GM03348 (cell line): ENCODE data around the gene ARHGAP26.

Experiments used
- DNase-seq: peaks from one replicate; pipeline ENCODE4 v3.0.0; 2012; ENCODE audit warnings: low spot score

ARHGAP26 gene

DNA sequence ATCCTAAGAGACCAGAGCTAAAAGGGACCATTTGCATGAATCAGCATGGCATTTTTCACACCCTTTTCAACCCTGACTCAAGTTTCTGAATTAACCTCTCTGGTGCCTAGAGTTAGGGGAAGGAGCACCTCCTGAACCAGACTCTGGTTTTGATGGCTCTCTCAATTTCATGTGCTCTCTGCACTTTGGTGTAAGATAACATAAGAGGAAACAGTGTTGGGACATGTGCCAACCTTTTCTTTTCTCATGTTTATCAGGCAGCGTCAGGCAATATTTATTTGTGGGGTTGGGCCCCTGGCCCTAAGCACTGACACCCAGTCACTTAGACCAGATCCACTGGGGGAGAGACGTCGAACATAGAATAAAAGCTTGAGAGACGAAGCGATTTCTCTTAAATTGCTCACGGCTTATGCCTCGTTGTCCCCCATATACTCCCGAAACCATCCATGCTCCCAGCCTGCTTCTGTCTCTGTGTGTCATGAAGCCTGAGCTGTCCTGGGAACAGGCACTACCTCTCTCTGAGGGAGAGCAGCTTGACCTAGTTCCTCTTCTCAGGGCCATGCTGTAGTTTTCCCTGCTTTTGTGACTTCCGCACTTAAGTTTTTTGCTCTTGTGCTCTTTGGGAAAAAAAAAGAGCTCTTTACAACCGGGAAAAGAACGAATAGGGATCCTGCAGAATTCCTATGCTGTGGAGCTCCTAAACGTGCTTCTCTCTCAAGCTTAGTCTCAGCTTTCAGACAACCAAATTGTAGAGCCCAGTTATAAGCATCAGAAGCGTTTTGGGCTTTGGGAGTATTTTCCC lies 437.6 kb downstream of the ARHGAP26 start:
- no peak for DNase-seq

GRCh38 chr5:143208365-143208641 lies 438.1 kb downstream of the ARHGAP26 start:
- DNase-seq, result no peak

GRCh38 chr5:143208781-143209510 lies 438.8 kb downstream of the ARHGAP26 start:
- DNase-seq, result peak; percentile 44

- no peak for DNase-seq
Observed at GRCh38 chr5:143209881-143210395, 439.8 kb downstream of the ARHGAP26 start.

- DNase-seq, result no peak
Observed at GRCh38 chr5:143210576-143210975, 440.4 kb downstream of the ARHGAP26 start.

DNA sequence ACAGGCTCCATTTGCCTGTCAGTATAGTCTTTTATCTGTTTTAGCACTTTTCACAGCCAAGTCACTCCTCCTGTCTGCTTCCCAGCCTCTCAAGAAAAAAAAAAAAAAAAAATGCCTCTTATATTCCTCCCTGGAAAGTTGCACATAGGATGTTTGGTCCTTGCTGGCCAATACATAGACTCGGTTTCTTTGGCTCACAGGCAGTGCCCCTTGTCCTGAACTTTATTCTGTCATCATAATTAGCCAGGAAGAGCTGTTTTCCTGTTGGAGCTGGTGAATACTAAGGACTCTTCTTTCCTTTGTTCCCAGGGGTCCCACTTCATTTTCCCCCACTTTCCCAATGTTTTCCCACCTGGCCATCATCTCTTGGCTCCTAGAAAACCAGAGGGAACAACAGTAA lies 442.1 kb downstream of the ARHGAP26 start:
- DNase-seq, result no peak

DNA sequence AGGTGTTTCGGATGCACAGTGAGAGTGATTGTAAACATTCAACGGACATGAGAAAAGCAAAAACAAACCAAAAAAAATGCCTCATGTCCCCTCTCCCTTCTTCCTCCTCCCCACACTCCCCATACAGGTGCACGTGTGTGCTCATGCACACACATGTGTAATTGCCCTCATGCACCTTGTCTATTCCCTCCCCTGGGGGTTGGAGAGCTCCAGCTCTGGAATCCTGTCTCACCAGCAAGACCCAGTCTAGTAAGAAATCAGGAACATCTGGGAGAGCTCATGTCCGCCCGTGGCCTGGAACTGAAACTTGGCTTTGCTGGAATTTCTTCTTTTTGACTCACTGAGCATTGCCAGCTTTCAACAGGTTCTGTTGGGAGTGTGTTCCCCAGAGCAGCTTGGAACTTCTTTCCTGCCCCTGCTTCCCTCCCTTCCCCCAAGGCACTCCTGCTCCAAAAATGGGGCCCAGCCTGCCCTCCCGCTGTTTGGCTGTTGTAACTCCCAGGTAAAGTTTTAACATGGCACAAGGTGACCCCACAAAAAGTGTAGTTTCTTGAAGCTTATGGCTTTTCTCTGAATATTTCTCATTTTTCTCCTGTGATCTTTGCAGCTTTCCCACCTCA lies 443.2 kb downstream of the ARHGAP26 start:
- peak; percentile 63 for DNase-seq

DNA sequence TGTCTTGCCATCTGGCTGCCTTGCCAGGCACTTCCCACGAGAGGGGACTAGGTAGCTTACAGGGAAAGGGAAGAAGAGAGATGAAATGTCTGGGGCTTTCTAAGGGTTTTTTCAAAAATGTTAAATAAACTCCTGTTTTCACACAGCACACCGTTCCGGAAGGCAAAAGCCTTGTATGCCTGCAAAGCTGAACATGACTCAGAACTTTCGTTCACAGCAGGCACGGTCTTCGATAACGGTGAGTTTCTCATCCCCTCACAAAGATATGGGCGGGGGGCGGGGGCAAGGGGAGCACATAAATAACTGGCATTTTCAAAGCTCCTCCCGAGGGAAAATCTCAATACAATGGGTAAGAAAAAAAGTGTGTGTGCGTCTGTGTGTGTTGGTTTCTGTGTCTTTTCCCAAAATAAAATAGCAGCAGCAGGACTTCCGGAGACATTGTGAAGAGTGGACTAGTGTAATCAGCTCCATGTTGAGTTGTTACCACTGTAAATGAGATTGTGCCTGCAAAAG lies 443.7 kb downstream of the ARHGAP26 start:
- no peak for DNase-seq

- no peak for DNase-seq
Observed at GRCh38 chr5:143214458-143214857, 444.3 kb downstream of the ARHGAP26 start.

DNA sequence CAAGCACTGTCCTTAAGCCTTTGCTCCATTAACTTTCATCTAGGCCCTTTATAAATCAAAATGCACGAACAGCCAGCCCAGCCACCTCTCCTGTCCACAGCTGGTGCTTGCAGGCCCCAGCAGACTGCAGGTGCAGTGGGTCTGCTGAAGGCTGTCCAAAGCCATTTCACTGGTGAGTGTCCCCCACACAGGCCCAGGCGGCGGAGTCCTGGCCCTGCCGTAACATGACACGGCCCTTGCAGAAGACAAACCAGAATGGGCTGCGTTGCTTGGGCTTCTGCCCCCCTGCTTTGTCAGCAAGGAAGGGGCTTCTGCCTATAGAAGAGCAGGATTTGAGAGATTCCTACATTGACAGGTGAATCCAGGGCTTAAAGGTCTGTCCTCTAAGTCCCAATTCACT lies 444.7 kb downstream of the ARHGAP26 start:
- no peak for DNase-seq

DNA sequence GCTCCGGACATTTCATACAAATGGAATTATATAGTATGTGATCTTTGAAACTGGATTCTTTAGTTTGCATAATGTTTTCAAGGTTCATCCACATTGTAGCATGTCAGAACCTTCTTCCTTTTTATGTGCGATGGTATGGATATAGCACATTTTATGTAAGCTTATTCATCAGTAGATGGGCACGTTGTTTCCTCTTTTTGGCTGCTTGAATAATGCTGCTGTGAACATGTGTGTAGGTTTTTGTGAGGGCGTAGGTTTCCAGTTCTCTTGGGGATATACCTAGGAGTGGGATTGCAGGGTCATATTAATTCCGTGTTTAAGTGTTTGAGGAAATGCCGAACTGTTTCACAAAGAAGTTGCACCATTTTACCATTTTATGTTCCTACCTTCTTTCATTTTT lies 445.5 kb downstream of the ARHGAP26 start:
- DNase-seq, result no peak

DNA sequence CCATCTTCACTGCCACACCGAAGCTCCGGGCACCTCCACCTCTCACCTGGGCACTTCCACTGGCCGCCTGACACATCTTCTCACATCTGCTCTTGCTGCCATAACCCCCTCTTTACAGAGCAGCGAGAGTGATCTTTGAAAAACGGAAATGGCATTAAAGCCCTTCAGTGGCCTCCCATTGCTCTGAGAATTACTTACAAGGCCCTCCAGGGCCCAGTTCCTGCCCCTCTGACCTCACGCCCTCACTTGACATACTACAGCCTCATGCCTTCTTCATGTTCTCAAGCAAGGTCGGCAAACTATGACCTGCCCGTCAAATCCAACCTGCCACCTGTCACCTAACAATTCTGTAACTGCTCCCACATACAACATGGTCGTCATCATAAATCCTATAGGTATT lies 446.0 kb downstream of the ARHGAP26 start:
- no peak for DNase-seq

DNA sequence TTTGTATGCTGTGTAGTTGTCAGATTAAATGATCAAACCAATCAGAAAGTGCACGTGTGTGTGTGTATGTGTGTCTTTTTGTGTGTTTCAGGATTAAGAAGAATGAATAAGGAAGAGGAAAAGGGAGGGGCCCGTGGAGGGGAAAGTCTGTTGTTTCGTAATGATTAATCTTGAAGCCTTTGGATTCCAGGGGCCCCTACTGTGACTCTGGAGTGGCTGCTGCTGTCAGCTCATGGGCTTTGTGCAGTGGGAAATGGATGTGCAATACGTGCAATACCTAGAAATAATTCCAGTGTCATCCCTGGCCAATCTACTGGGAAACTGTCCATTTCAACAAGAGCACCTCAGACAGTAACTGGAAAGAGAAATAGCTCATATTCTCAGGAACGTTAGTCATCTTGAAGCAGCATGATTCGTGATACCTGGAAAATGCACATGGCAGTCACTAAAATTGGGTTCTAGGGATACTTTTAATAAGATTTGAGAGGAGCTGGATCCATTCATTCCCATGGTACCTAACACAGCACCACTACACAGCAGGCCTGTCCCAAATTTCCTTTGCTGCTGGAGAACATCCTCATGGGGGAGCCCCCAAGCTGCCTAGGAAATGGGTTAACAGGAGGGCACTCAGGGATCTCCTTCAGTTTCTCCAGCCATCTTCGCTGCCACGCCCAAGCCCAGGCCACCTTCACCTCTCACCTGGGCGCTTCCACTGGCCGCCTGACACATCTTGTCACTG lies 447.1 kb downstream of the ARHGAP26 start:
- peak; percentile 28 for DNase-seq

DNA sequence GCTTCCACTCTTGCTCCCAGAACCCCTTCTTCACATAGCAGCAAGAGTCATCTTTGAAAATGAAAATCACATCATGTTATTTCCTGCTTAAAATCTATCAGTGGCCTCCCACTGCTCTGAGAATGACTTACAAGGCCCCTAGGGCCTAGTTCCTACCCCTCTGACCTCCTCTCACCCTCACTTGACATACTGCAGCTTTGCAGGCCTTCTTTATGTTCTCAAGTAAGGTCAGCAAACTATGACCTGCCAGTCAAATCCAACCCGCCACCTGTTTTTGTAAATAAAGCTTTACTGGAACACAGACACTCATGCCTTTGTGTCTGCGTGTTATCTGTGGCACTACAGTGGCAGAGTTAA lies 447.6 kb downstream of the ARHGAP26 start:
- no peak for DNase-seq

DNA sequence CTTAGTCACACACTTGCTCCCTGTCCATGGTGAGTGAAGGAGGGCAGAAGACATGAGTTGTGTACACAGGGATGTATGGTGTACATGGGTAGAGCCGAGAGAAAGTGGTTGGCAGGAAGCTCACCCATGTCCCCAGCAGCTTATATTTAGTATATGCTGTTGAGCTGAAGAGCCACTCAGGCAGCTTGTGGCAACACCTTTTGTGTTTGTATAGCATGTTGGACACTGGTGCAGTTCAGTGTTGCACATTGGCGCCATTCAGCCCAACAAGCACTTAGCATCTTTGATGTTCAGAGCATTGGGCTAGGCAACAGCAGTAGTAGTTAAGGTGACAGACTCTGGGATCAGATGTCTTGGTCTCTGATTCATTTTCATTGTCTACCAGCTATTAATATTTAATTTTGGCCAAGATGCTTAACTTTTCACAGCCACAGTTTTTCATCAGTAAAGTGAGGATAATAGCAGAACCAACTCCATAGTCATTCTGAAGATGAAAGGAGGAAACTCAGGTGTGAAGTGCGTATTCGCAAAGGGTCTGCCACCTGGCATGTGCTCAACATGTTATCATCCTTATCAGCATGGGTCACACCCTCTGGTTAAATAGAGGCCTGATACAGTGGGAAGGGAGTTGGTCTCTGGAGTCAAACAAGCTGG lies 448.5 kb downstream of the ARHGAP26 start:
- no peak for DNase-seq

- peak; percentile 10 for DNase-seq
Observed at GRCh38 chr5:143219696-143220095, 449.5 kb downstream of the ARHGAP26 start.

DNA sequence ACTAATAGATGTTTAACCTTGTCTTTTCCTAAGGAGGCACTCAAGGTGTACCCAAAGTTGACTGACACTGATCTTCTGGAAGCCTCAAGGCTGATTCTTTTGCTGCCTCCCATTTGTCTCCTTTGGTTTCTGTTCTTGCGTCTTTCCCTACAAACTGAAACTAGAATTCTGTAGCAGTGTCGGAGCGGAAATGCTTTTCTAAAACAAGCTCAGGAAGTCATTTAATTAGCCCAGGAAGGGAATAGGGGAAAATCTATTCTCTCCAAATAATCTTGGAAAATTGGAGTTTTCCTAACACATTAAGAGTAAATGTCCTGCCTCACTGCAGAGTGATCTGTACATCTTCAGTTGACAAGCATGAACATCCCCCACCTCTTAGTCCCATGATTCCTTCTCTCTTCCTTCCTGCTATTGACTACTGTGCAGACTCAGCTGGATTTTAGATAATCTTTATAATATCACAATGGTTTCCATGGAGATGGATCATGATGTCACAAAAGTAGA lies 450.6 kb downstream of the ARHGAP26 start:
- no peak for DNase-seq

DNA sequence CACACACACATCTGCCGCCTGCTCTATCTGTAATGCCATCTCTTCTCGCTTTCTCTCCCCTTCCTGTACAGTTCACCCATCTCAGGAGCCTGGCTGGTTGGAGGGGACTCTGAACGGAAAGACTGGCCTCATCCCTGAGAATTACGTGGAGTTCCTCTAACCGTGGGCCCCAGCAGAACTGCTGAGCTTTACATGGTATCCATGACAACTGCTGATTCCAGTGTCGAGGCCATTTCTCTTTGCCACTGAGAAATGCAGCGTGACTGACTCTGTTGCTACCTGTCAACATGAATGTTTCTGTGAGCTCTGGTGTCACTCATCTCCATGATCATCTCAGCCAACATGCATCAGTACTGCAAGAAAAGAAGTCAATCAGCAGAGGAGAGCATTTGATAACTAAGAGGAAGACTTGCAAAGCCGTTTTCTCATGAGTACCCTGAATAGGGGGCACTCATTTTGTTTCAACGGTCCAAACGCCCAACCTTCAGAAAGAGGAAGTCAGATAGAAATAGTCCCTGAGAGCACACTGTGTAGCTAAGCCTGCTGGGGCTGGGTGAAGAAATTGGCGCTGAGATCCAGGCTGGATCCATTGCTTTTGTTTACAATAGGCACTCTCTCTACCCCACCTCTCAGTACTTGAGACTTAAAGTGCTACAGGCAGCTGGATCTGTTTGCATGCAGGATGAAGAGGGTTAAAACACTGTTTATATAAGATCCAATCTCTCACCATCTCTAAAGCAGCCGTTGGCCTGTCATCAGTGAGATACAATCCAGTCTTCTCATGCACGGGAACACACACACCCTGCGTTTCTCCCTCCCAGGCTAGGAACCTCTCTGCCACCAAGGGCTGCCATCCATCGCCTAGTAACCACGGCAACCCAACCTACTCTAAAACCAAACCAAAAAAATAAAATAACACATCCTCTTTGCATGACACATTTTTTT lies 452.4 kb downstream of the ARHGAP26 start:
- DNase-seq, result no peak

DNA sequence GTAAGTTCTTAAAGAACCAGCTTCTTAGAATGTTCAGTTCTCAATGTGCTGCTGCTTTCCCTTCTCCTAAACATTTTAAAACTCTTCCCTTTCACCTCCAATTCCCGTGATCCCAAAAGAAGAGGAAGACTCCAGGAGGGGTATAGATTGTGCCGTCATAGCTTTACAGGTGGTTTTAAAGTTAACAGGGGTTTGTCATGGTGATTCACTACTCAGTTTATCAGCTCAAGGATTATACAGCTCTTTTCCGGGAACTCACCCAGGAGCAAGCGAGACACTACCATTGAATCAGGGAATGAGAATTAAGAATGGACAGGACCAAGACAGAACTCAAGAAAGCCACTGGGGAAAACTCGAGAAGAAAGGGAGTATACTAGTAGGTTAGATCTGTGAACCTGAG lies 454.5 kb downstream of the ARHGAP26 start:
- no peak for DNase-seq

GRCh38 chr5:143225511-143225910 lies 455.3 kb downstream of the ARHGAP26 start:
- no peak for DNase-seq
